K562 (cell line): ENCODE data around the gene PDE2A. TPM values are rescaled to one million over a fixed set of nuclear protein-coding genes. Genes with fewer than 3 reads are reported as not detected.
A peak's percentile ranks its signal among the peaks of the same experiment; 100 is the strongest.

Experiments
- ATAC-seq: fragments of 200-7000 bp; cut with Tn5 transposase; 3 replicates; pipeline ENCODE4 v1.9.1; 2020; ENCODE audit warnings: moderate library complexity
- BruUV-seq: library from RNA; stranded (reverse); fragments of 400-500 nt; replicated peaks from 2 replicates; lab custom pipeline; 2021; lab: Mats Ljungman, UMichigan
- CTCF ChIA-PET: fragments of 300-600 bp; formaldehyde crosslinking; extraction: SDS; loops from one replicate; lab custom pipeline; 2021; ENCODE audit warnings: low intra/inter-chr PET ratio; lab: Yijun Ruan, JAX
- POLR2A ChIA-PET: fragments of 300-600, 350-650 bp; sonication (Branson Sonifier 250); formaldehyde crosslinking; extraction: SDS; loops from one replicate; lab custom pipeline; 2021; ENCODE audit warnings: antibody characterized with exemption, inconsistent platforms; lab: Yijun Ruan, JAX
- DNase-seq, 4 experiments: peaks; one replicate each; pipeline versions ENCODE4 v3.0.0 to v3.0.0-alpha.2; 2011 to 2018; ENCODE audit warnings: low spot score in 3 of 4, mixed read lengths in 3 of 4; ENCODE audit errors: extremely low read depth in 1 of 4
- FAIRE-seq: peaks from 2 replicates; lab custom pipeline; 2011; peaks lifted over from hg19 to GRCh38; lab: Jason Lieb, UNC
- H2AFZ ChIP-seq: 2 replicates; pipeline ENCODE4 v1.6.0; 2011; ENCODE audit warnings: low read depth, low read length, control low read depth, inconsistent platforms
- H3K27ac ChIP-seq: fragments of 200-600 bp; 3 replicates; pipeline ENCODE4 v1.8.0; 2011; ENCODE audit warnings: low read depth, mild to moderate bottlenecking, control low read depth, inconsistent platforms, low read length, moderate library complexity, mixed read lengths; ENCODE audit errors: extremely low read depth
- H3K27me3 ChIP-seq, 2 experiments: fragments of 300-600 bp in 1 of 2; 2 replicates in 1 of 2; 3 replicates in 1 of 2; pipeline versions ENCODE4 v1.6.0 to v1.8.0; 2011; ENCODE audit warnings: inconsistent platforms in 2 of 2, low read length in 2 of 2, mild to moderate bottlenecking in 1 of 2, mixed read lengths in 1 of 2, moderate library complexity in 1 of 2; ENCODE audit not compliant: control insufficient read depth in 2 of 2, insufficient read depth in 2 of 2
- H3K36me3 ChIP-seq: fragments of 300-600 bp; 3 replicates; pipeline ENCODE4 v1.8.0; 2011; ENCODE audit warnings: mild to moderate bottlenecking, low read length, inconsistent platforms; ENCODE audit not compliant: control insufficient read depth, insufficient read depth
- H3K4me1 ChIP-seq, 2 experiments: fragments of 200-600 bp in 1 of 2; replicated peaks in 1 of 2; 2 replicates in 1 of 2; 3 replicates in 1 of 2; pipeline versions ENCODE4 v1.5.1 to v1.8.0; 2011; ENCODE audit warnings: inconsistent platforms in 2 of 2, low read length in 2 of 2, mild to moderate bottlenecking in 1 of 2, mixed read lengths in 1 of 2, moderate library complexity in 1 of 2; ENCODE audit not compliant: control insufficient read depth in 2 of 2, insufficient read depth in 2 of 2
- H3K4me2 ChIP-seq: 2 replicates; pipeline ENCODE4 v1.6.1; 2011; ENCODE audit warnings: low read length, control low read depth, inconsistent platforms, mixed read lengths; ENCODE audit not compliant: insufficient read depth
- H3K4me3 ChIP-seq: fragments of 200-600 bp; sonication (generic), shearing (Covaris generic); 2 replicates; pipeline ENCODE4 v1.5.1; 2016; ENCODE audit warnings: control low read depth, inconsistent platforms
- H3K79me2 ChIP-seq: fragments of 200-600 bp; 3 replicates; pipeline ENCODE4 v1.8.0; 2011; ENCODE audit warnings: low read length, inconsistent platforms; ENCODE audit not compliant: control insufficient read depth, insufficient read depth
- H3K9ac ChIP-seq, 2 experiments: 2 replicates each; pipeline versions ENCODE4 v1.6.0 to v1.6.1; 2011; ENCODE audit warnings: low read depth in 2 of 2, low read length in 2 of 2, control low read depth in 1 of 2, inconsistent platforms in 1 of 2, mild to moderate bottlenecking in 1 of 2, mixed read lengths in 1 of 2; ENCODE audit not compliant: insufficient read depth in 1 of 2
- H3K9me1 ChIP-seq: one replicate; pipeline ENCODE4 v1.6.0; 2011; ENCODE audit warnings: inconsistent platforms, mild to moderate bottlenecking, low read length, moderate library complexity; ENCODE audit not compliant: control insufficient read depth, insufficient read depth
- H3K9me3 ChIP-seq: replicated peaks from 2 replicates; pipeline ENCODE4 v1.5.1; 2011; ENCODE audit warnings: low read depth, low read length, inconsistent platforms; ENCODE audit not compliant: control insufficient read depth, insufficient read depth
- H4K20me1 ChIP-seq: replicated peaks from 2 replicates; pipeline ENCODE4 v1.6.1; 2011; ENCODE audit warnings: low read length, inconsistent platforms, mixed read lengths; ENCODE audit not compliant: control insufficient read depth, insufficient read depth
- EP400 ChIP-seq: fragments of 450-650 bp; IDR thresholded peaks from 2 replicates; pipeline ENCODE4 v1.6.1; 2017; ENCODE audit warnings: antibody characterized with exemption, mild to moderate bottlenecking, moderate library complexity
- PPARD ChIP-seq: fragments of 250-450 bp; sonication (Bioruptor Pico); IDR thresholded peaks from 2 replicates; pipeline ENCODE4 v1.8.0; 2022; ENCODE audit warnings: inconsistent platforms, mild to moderate bottlenecking, moderate library complexity
- RFX1 ChIP-seq: fragments of 450-650 bp; IDR thresholded peaks from 2 replicates; pipeline ENCODE4 v1.6.1; 2016; ENCODE audit warnings: mild to moderate bottlenecking, moderate library complexity
- ZNF143 ChIP-seq: sonication (generic); formaldehyde crosslinking; IDR thresholded peaks from 2 replicates; pipeline ENCODE4 v1.9.0; 2022; ENCODE audit warnings: mild to moderate bottlenecking, missing genetic modification reagents
- WGBS: fragments of 100-300 bp; shearing (Covaris generic); methylation state at CpG from one replicate; pipeline ENCODE4 v1.1.6; 2016; ENCODE audit warnings: low coverage, mixed read lengths; ENCODE audit not compliant: insufficient coverage; ENCODE audit errors: missing lambda C conversion rate; 5-methylcytosine and 5-hydroxymethylcytosine counted together
- in situ Hi-C: fragments of 300-500 bp; cut with MboI; formaldehyde crosslinking; loops from 4 replicates; pipeline ENCODE4 v1.15.0; 2018; ENCODE audit warnings: inconsistent platforms, mixed read lengths
- intact Hi-C: fragments of 100-400 bp; cut with micrococcal nuclease; formaldehyde crosslinking; loops from 2 replicates; pipeline ENCODE4 v1.14.2; 2022
- polyA plus RNA-seq, 8 experiments: library from polyadenylated mRNA; depleted of rRNA in 4 of 8; stranded (reverse) in 5 of 8; unstranded in 3 of 8; fragments of >200 nt; fragmentation: Nextera tagmentation in 2 of 8; fragmentation: Illumina TruSeq in 1 of 8; extraction: Ambion mirVana in 2 of 8; extraction: Trizol in 1 of 8; gene quantifications; 2 replicates each; pipeline versions ENCODE4 v1.2.1 to v1.2.3, GENCODE V29; 2011 to 2014; ENCODE audit warnings: inconsistent platforms in 1 of 8, missing spikeins in 1 of 8
- total RNA-seq, 7 experiments: library from RNA; depleted of rRNA in 6 of 7; stranded (reverse); fragments of >200 nt in 6 of 7; fragmentation: Illumina TruSeq in 2 of 7; extraction: Trizol in 2 of 7; gene quantifications; 2 replicates each; pipeline versions ENCODE4 v1.2.1 to v1.2.3, GENCODE V29; 2011 to 2021; ENCODE audit warnings: low replicate concordance in 1 of 7

Gene PDE2A
- total and polyA plus RNA-seq, 9 of the 15 experiments (the other 6 are each of a cell fraction or from before 2014, with no cell fraction given) = 0.07 to 15.2 (median 1.6) TPM; not detected in 1

GRCh38 chr11:72716788-72717435 lies 42.7 kb upstream of the PDE2A start (continued):
- TF ChIP-seq ZNF143 (CRISPR knock-in tag) = no peak
- TF ChIP-seq, all 486 proteins: peak for 0

GRCh38 chr11:72716290-72716689 lies 42.1 kb upstream of the PDE2A start:
- Histone ChIP-seq H3K9me1 (no peaks in the 10 kb centered on the region), H3K36me3 (peaks cover 73% of the 10 kb centered on the region; the same call in 2 of the 3 replicates), H3K27me3 (no peaks in the 10 kb centered on the region), H3K4me1 (peaks cover 0 to 22% of the 10 kb centered on the region in 2 experiments; a peak in 4 of 5 replicates), H3K9ac (no peak overlapping the region), H2AFZ (no peak overlapping the region), H4K20me1 (no peaks in the 10 kb centered on the region), H3K4me3 (no peak overlapping the region), H3K27ac (no peak overlapping the region), H3K9me3 (no peaks in the 10 kb centered on the region), H3K4me2 (no peak overlapping the region), H3K79me2 (peaks cover 19% of the 10 kb centered on the region)
- ATAC-seq (no peak), FAIRE-seq (no peak), DNase-seq (no peak)
- WGBS = 75% methylated on average over 7 of the region's 7 CpGs
- no TSS peak for BruUV-seq
- in situ Hi-C loops = no loop called here
- POLR2A ChIA-PET = interaction anchor here (0.7 to 1.9 kb wide), 3 partner anchors 9 to 13 kb away, joined by 3 to 5 read pairs (median 4); no protein-coding TSS in a partner anchor
- no peak for TF ChIP-seq EP400
- TF ChIP-seq RFX1 = peak; percentile 51; the same call in 1 of the 2 replicates
- TF ChIP-seq PPARD (CRISPR knock-in tag) = no peak
- CTCF ChIA-PET = no interaction called here
- intact Hi-C loops = no loop called here
